ENCODE results near the gene FXYD3.
A peak's percentile ranks its signal among the peaks of the same experiment; 100 is the strongest.
"Not testable (repeated sequence)": the region's sequence is repeated elsewhere in the genome, so short reads cannot be mapped to it uniquely, and the experiment has no call there.

Gene FXYD3

GRCh38 chr19:35143818-35144217 lies 28.2 kb downstream of the FXYD3 start:
- no peak overlapping the region for H3K4me3 ChIP-seq (ENCODE audit: low read length)

GRCh38 chr19:35144259-35144599 lies 28.6 kb downstream of the FXYD3 start:
- Histone ChIP-seq H3K9me3 (ENCODE audit: control insufficient read depth, low read length) (no peaks in the 10 kb centered on the region), H3K36me3 (ENCODE audit: control insufficient read depth, insufficient read depth, low read length) (no peaks in the 10 kb centered on the region), H3K4me1 (ENCODE audit: control insufficient read depth, insufficient read depth, low read length) (peaks cover 21% of the 10 kb centered on the region), H3K9ac (ENCODE audit: low read length) (no peak overlapping the region), H3K4me3 (ENCODE audit: low read length) (no peak overlapping the region), H3K27me3 (ENCODE audit: control insufficient read depth, insufficient read depth, low read length) (peaks cover 21% of the 10 kb centered on the region)

More at GRCh38 chr19:35143818-35144217, 28.2 kb downstream of the FXYD3 start:
- Histone ChIP-seq H3K27me3 (ENCODE audit: control insufficient read depth, insufficient read depth, low read length) (peaks cover 21% of the 10 kb centered on the region), H3K4me1 (ENCODE audit: control insufficient read depth, insufficient read depth, low read length) (peaks cover 21% of the 10 kb centered on the region), H3K36me3 (ENCODE audit: control insufficient read depth, insufficient read depth, low read length) (no peaks in the 10 kb centered on the region), H3K9me3 (ENCODE audit: control insufficient read depth, low read length) (no peaks in the 10 kb centered on the region), H3K9ac (ENCODE audit: low read length) (no peak overlapping the region)

GRCh38 chr19:35144600-35145436 lies 29.2 kb downstream of the FXYD3 start:
- no peaks in the 10 kb centered on the region for H3K36me3 ChIP-seq (ENCODE audit: control insufficient read depth, insufficient read depth, low read length)
- no peak overlapping the region for H3K9ac ChIP-seq (ENCODE audit: low read length)

GRCh38 chr19:35146746-35147459 lies 31.3 kb downstream of the FXYD3 start:
- no peaks in the 10 kb centered on the region for H3K9me3 ChIP-seq (ENCODE audit: control insufficient read depth, low read length)
- H3K36me3 ChIP-seq (ENCODE audit: control insufficient read depth, insufficient read depth, low read length) = no peaks in the 10 kb centered on the region
- H3K9ac ChIP-seq (ENCODE audit: low read length) = no peak overlapping the region
- H3K27me3 ChIP-seq (ENCODE audit: control insufficient read depth, insufficient read depth, low read length) = peaks cover 25% of the 10 kb centered on the region
- peaks cover 8% of the 10 kb centered on the region for H3K4me1 ChIP-seq (ENCODE audit: control insufficient read depth, insufficient read depth, low read length)
- no peak overlapping the region for H3K4me3 ChIP-seq (ENCODE audit: low read length)

More at GRCh38 chr19:35144600-35145436, 29.2 kb downstream of the FXYD3 start:
- Histone ChIP-seq H3K4me1 (ENCODE audit: control insufficient read depth, insufficient read depth, low read length) (peaks cover 21% of the 10 kb centered on the region), H3K9me3 (ENCODE audit: control insufficient read depth, low read length) (no peaks in the 10 kb centered on the region), H3K27me3 (ENCODE audit: control insufficient read depth, insufficient read depth, low read length) (peaks cover 21% of the 10 kb centered on the region), H3K4me3 (ENCODE audit: low read length) (no peak overlapping the region)

GRCh38 chr19:35149463-35149862 lies 33.8 kb downstream of the FXYD3 start:
- Histone ChIP-seq H3K9me3 (ENCODE audit: control insufficient read depth, low read length) (no peaks in the 10 kb centered on the region), H3K36me3 (ENCODE audit: control insufficient read depth, insufficient read depth, low read length) (no peaks in the 10 kb centered on the region), H3K4me3 (ENCODE audit: low read length) (no peak overlapping the region), H3K9ac (ENCODE audit: low read length) (no peak overlapping the region), H3K27me3 (ENCODE audit: control insufficient read depth, insufficient read depth, low read length) (peaks cover 16% of the 10 kb centered on the region), H3K4me1 (ENCODE audit: control insufficient read depth, insufficient read depth, low read length) (peaks cover 12% of the 10 kb centered on the region)

- H3K9ac ChIP-seq (ENCODE audit: low read length) = no peak overlapping the region
- H3K4me3 ChIP-seq (ENCODE audit: low read length) = no peak overlapping the region
- no peaks in the 10 kb centered on the region for H3K9me3 ChIP-seq (ENCODE audit: control insufficient read depth, low read length)
- H3K36me3 ChIP-seq (ENCODE audit: control insufficient read depth, insufficient read depth, low read length) = no peaks in the 10 kb centered on the region
- H3K4me1 ChIP-seq (ENCODE audit: control insufficient read depth, insufficient read depth, low read length) = peaks cover 21% of the 10 kb centered on the region
- H3K27me3 ChIP-seq (ENCODE audit: control insufficient read depth, insufficient read depth, low read length) = peaks cover 16% of the 10 kb centered on the region
Measured at GRCh38 chr19:35150445-35150844, 34.8 kb downstream of the FXYD3 start.

GRCh38 chr19:35151273-35152065 lies 35.8 kb downstream of the FXYD3 start:
- Histone ChIP-seq H3K9me3 (ENCODE audit: control insufficient read depth, low read length) (no peaks in the 10 kb centered on the region), H3K36me3 (ENCODE audit: control insufficient read depth, insufficient read depth, low read length) (no peaks in the 10 kb centered on the region), H3K9ac (ENCODE audit: low read length) (no peak overlapping the region), H3K4me1 (ENCODE audit: control insufficient read depth, insufficient read depth, low read length) (peaks cover 26% of the 10 kb centered on the region), H3K4me3 (ENCODE audit: low read length) (no peak overlapping the region), H3K27me3 (ENCODE audit: control insufficient read depth, insufficient read depth, low read length) (peaks cover 16% of the 10 kb centered on the region)

- not testable (repeated sequence) for H3K9me3 ChIP-seq (ENCODE audit: control insufficient read depth, low read length); H3K4me3 ChIP-seq (ENCODE audit: low read length); H3K36me3 ChIP-seq (ENCODE audit: control insufficient read depth, insufficient read depth, low read length)
- Histone ChIP-seq H3K9ac (ENCODE audit: low read length) (peak overlapping the region; percentile 77), H3K27me3 (ENCODE audit: control insufficient read depth, insufficient read depth, low read length) (peaks cover 16% of the 10 kb centered on the region), H3K4me1 (ENCODE audit: control insufficient read depth, insufficient read depth, low read length) (peaks cover 26% of the 10 kb centered on the region)
Measured at GRCh38 chr19:35153129-35153522, 37.5 kb downstream of the FXYD3 start.

GRCh38 chr19:35153701-35154524 lies 38.3 kb downstream of the FXYD3 start:
- Histone ChIP-seq H3K9ac (ENCODE audit: low read length) (peak overlapping the region; percentile 77), H3K4me3 (ENCODE audit: low read length) (peak overlapping the region; percentile 82), H3K4me1 (ENCODE audit: control insufficient read depth, insufficient read depth, low read length) (peaks cover 26% of the 10 kb centered on the region)

GRCh38 chr19:35154525-35155406 lies 39.1 kb downstream of the FXYD3 start, which contains the start of gene FXYD5:
Gene FXYD5, plus strand, starts transcription at chr19:35154735. Its CDS starts 816 bp downstream, at chr19:35155551.
- Histone ChIP-seq H3K4me3 (ENCODE audit: low read length) (peak within 1 kb of the TSS; percentile 82), H3K9ac (ENCODE audit: low read length) (peak within 1 kb of the TSS; percentile 77)

More at GRCh38 chr19:35153701-35154524, 38.3 kb downstream of the FXYD3 start:
- H3K9me3 ChIP-seq (ENCODE audit: control insufficient read depth, low read length) = no peaks in the 10 kb centered on the region
- H3K27me3 ChIP-seq (ENCODE audit: control insufficient read depth, insufficient read depth, low read length) = peaks cover 16% of the 10 kb centered on the region
- H3K36me3 ChIP-seq (ENCODE audit: control insufficient read depth, insufficient read depth, low read length) = no peaks in the 10 kb centered on the region

More at GRCh38 chr19:35154525-35155406, 39.1 kb downstream of the FXYD3 start, which contains the start of gene FXYD5:
- H3K36me3 ChIP-seq (ENCODE audit: control insufficient read depth, insufficient read depth, low read length) = no peaks in the 10 kb centered on the region
- H3K9me3 ChIP-seq (ENCODE audit: control insufficient read depth, low read length) = no peaks in the 10 kb centered on the region
- peaks cover 26% of the 10 kb centered on the region for H3K4me1 ChIP-seq (ENCODE audit: control insufficient read depth, insufficient read depth, low read length)
- peaks cover 16% of the 10 kb centered on the region for H3K27me3 ChIP-seq (ENCODE audit: control insufficient read depth, insufficient read depth, low read length)
